GM18526 (cell line): ENCODE measurements around the gene GEMIN7.

Source experiments
- POLR2A ChIP-seq: IDR thresholded peaks from 3 replicates; pipeline ENCODE4 v1.6.1; 2011; ENCODE audit not compliant: insufficient read length; ENCODE audit errors: extremely low read depth

GEMIN7 gene

DNA sequence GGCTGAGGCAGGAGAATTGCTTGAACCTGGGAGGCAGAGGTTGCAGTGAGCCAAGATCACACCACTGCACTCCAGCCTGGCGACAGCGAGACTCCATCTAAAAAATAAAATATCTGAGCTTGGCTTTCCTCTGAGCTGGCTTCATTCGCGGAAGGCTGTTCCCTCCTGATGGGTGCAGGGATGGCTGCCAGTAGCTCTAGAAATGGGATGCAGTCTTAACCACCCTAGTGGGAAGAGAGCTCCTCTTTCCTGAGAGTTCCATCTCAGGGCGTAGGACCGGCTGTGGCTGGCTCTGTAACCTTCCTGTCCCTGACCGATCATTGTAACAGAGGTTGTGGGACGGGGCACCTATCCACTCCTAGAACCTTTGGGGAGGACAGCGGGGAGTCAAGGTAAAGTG, 46.3 kb downstream of the GEMIN7 start:
- TF ChIP-seq POLR2A, result no peak

DNA sequence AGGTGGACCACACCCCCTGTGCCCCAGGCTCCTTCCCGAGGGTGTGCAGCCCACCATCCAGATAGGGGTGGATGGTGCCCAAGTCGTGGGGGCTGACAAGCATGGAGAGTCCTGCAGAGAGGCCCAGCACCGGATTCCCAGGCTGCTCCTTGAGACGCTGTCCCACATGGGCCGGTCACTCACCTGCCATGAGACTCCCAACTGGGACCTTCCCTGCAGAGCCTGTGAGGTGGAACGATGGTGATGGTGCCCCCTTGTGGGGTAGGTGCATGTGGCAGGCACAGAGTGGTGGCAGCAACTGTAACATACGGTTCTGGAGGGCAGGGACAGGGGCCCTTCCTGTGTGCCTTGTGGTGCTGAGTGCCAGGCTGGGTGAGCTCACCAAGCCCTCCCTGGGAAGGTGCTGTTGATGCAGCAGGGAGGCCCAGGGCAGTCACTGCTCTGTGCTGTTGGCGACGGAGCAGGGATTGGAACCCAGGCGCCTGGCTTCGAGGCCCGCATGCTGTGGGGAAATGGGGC, 47.0 kb downstream of the GEMIN7 start:
- TF ChIP-seq POLR2A, result no peak

- no peak for TF ChIP-seq POLR2A
Measured at GRCh38 chr19:45126654-45127053, 47.6 kb downstream of the GEMIN7 start.

DNA sequence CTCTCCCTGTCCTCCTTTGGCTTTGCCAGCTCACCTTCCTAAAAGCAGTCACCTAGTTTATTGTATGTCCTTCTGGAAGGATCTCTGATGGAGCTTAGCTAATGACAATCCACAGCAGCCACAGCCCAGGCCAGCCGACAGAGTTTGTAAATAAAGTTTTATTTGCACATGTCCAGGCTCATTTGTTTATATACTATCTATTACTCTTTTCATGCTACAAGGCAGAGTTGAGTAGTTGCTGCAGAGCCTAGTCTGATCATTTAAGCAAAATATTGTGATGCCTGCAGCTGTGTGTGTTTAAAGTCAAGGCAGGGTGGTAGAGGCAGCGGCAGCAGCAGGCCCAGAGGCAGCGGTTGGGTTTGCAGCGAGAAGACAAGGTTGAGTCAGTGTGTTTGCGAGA, 49.1 kb downstream of the GEMIN7 start:
- TF ChIP-seq POLR2A, result no peak

- no peak for TF ChIP-seq POLR2A
Measured at GRCh38 chr19:45128806-45129205, 49.7 kb downstream of the GEMIN7 start.

DNA sequence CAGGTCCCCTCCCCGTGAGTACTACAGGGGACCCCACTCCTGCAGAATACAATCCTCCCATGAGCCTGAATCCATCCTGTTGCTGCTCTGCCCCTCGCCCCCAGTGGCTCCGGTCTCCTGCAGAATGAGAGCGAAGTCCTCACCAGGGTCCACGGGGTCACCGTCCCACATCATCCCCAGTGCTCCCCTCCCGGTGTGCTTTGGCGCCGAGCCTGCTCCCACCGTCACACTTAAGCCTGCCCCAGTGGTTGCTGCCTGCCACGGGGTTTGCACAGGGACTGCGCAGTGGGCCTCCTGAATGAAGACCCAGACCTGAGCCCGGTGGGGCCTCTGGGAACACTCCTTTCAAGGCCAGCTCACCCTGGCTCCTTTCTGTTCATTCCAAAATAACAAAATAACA, 51.2 kb downstream of the GEMIN7 start:
- no peak for TF ChIP-seq POLR2A

GRCh38 chr19:45130888-45131615, 52.0 kb downstream of the GEMIN7 start:
- TF ChIP-seq POLR2A, result no peak

DNA sequence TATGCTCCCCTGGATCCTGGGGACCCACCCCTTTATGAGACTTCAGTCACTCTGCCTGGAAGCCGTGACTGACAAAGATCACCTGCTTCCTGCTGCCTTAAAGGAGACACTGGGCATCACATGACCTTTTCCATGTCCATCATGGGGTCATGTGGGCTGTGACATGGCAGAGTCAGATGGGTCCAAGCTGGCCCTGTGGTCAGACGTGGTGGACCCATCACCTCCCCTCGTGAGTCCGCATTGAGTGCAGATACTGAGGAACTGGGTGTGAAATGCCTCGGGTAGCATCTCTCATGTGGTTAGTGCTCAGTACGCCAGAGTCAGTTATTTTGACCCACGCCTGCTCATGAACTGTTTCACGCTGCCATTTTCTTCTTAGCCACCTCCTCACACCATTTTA, 54.6 kb downstream of the GEMIN7 start:
- no peak for TF ChIP-seq POLR2A

DNA sequence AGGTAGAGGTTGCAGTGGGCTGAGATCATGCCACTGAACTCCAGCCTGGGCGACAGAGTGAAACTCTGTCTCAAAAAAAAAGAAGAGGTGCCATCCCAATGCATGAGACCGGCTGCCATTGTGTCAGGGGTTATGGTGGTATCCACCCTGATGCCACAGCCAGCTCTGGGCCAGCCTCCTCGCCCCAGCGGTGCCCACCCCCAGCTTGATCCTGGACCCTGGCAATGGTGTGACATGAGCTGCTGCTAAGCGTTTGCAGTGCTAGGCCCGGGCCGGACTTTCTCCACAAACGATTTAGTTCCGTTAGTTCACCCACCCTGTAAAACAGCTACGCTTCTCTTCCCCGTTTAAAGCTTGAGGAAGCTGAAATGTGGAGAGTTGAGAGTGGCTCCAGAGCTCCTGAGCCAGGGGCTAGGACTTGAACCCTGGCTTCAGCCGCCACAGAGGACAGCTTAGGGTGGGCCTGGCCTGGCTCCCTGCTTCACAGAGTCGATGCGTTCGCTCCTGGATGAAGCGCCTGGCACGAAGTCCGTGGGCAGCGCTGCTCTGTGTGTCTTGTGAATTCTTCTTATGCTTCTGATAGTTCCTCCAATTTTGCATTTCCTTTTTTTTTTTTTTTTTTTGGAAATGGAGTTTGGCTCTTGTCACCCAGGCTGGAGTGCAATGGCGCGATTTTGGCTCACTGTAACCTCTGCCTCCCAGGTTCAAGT, 56.3 kb downstream of the GEMIN7 start:
- TF ChIP-seq POLR2A, result no peak

- TF ChIP-seq POLR2A, result no peak
Measured at GRCh38 chr19:45136507-45137178, 57.6 kb downstream of the GEMIN7 start.

DNA sequence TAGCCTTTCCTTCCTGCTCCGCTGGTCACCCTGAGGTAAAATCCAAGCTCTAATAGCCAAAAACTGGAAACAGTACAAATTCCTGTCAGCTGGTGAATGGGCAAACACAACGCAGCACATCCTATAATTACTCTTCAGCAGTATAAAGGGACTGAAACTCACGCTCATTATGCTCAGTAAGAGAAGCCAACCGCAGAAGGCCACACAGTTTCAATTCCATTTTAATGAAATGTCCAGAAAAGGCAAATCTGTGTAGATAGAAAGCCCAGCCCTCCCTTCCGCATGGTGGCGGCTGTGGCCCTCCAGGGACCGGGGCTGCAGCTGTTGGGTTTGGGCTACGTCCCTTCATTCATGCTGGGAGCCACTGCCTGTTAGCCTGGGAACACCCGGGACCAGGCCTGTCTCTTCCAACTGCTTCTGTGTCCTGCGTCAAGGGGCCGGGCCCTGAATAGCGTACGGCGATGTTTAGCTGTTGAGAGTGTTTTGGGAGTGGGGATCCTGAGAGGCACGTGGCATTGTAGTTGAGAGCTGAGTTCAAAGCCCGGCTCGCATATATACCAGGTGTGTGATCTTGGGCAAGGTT, 58.2 kb downstream of the GEMIN7 start:
- no peak for TF ChIP-seq POLR2A

DNA sequence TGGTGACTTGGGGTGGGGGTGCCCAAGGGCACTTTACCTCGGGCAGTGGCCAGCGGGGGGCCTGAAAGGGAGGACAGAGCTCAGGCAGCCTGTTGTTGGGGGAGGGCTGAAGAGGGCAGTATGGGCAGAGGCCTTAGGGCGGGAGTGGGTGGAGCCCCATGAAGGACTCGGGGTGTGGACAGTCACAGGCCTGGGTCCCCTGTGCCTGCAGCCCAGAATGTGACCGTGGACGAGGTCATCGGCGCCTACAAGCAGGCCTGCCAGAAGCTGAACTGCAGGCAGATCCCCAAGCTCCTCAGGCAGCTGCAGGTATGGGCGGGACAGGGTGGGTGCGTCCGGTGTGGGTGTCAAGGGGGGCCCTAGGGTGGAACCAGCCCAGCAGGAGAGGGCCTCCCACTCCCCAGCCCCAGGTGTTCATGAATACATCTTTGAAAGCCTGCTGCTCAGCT, 59.3 kb downstream of the GEMIN7 start:
- no peak for TF ChIP-seq POLR2A

DNA sequence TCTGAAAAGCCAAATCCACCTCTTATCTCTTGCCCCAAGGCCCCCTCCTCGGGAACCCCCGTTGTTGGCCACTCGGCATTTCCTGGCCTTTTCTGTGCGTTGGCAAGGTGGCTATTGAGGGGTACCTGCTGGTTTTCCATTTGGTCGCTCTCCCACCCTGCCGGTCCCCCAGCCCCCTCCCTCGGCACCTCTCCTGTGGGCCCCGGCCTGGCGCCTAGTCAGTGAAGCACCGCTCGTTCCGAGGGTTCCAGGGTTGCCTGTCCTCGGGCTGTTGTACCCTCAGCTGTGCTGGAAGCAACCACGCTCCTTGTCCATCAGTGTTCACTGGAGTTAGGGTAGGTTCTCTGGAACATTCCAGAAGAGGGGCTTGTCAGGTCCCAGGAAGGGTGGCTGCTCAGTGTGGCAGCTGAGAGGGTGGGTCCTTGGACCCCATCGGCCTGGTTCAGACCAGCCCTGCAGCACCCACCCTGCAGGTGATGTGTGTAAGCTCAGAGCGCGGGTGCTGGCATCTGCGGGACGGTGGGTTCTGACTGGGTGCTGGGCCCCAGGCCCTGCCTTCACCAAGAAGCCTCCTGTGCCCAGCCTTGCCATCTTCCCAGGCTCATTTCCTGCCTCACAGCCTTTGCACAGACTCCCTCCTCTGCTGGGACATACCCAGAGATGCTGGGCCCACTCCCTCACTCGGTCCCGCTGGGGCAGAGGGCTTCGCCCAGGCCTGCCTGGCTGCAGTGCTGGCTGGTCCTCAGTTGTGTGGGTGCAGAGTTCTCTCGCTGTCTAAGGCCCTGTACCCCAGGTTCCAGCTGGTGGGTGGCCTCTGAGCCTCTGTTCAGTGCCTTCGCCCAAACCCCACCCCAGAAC, 60.5 kb downstream of the GEMIN7 start:
- TF ChIP-seq POLR2A, result no peak

DNA sequence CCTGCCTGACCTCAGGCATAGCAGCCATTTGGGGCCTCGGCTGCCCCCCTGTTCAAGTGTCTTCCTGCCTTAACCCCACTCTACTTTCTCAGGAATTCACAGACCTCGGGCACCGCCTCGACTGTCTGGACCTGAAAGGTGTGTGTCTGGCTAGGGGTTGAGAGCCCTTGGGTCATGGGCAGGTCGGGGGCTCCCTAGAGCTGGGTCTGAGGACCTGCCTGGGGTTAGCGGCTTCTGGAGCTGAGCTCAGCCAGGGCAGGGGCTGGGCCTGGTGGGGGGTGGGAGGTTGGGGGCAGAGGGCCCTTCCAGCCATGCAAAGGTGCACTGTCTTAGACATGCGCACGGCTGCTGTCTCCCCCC, 61.1 kb downstream of the GEMIN7 start:
- no peak for TF ChIP-seq POLR2A

DNA sequence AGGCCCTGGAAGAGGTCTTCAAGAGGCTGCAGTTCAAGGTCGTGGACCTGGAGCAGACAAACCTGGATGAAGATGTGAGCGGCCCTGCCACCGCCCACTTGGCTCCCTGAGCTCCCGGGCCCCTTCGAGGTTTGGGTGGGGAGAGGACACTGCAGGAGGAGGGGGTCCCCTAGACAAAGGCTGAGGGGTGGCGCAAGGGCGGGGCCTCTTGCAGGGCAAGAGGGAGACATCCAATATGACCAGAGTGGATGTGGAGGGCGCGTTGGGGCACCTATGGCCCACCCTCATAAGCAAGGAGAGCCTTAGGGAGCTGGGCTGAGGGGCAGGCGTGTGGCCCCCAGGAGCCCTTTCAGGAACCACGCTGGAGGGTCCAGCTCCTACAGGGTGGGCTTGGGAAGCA, 61.5 kb downstream of the GEMIN7 start:
- TF ChIP-seq POLR2A, result no peak
